HG03521 (cell line): ENCODE measurements around the gene TOM1L2.

ENCODE experiments used
- ATAC-seq: cut with Tn5 transposase; IDR thresholded peaks from one replicate; pipeline ENCODE4 v1.9.1; 2021; ENCODE audit warnings: mild to moderate bottlenecking, moderate library complexity; ENCODE audit not compliant: unreplicated experiment

The TOM1L2 gene

DNA sequence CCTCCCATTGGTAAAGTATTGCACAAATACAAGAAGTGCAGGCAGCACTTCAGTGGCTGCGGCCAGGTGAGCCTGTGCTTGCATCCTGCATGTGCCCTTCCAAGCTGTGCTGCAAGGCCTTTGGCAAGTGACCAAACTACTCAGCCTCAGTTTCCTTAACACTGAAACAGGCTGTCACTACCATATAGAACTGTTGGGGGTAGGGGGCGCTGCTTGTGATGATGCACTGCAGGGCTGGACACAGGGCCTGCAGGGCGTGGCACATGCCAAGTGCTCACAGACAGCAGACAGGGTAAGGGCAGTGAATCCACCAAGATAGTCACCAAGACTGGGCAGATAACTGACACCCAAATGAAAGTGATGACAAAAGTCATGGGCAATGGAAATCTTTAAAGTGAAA, 69.8 kb downstream of the TOM1L2 start:
- ATAC-seq, result no peak

- ATAC-seq, result no peak
Measured at GRCh38 chr17:17900615-17901520, 71.3 kb downstream of the TOM1L2 start.

GRCh38 chr17:17899486-17899885, 72.7 kb downstream of the TOM1L2 start:
- ATAC-seq, result no peak

GRCh38 chr17:17898673-17899072, 73.5 kb downstream of the TOM1L2 start:
- no peak for ATAC-seq

- ATAC-seq, result no peak
Measured at GRCh38 chr17:17897442-17897841, 74.8 kb downstream of the TOM1L2 start.

DNA sequence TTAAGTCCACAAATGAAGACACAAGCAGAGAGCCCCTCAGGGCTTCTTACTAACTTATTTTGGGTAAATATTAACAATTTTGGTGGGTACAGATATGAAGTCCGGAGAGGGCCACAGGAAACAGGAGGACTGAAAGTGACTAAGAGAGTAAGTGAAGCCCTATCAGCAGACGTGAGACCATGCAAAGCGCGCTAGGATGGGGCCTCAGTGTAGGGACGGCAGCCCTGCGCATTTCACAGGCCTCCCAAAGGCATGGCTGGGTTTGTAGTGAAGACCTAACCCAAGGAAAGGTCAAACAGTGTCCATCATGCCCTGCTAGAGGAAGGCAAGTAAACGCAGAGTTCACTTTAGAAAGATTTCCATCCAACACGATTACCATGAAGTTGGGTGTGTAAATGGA, 75.5 kb downstream of the TOM1L2 start:
- ATAC-seq, result no peak

- no peak for ATAC-seq
Measured at GRCh38 chr17:17893801-17894644, 78.2 kb downstream of the TOM1L2 start.

- no peak for ATAC-seq
Measured at GRCh38 chr17:17892731-17893130, 79.5 kb downstream of the TOM1L2 start.

- ATAC-seq, result no peak
Measured at GRCh38 chr17:17892009-17892408, 80.2 kb downstream of the TOM1L2 start.

DNA sequence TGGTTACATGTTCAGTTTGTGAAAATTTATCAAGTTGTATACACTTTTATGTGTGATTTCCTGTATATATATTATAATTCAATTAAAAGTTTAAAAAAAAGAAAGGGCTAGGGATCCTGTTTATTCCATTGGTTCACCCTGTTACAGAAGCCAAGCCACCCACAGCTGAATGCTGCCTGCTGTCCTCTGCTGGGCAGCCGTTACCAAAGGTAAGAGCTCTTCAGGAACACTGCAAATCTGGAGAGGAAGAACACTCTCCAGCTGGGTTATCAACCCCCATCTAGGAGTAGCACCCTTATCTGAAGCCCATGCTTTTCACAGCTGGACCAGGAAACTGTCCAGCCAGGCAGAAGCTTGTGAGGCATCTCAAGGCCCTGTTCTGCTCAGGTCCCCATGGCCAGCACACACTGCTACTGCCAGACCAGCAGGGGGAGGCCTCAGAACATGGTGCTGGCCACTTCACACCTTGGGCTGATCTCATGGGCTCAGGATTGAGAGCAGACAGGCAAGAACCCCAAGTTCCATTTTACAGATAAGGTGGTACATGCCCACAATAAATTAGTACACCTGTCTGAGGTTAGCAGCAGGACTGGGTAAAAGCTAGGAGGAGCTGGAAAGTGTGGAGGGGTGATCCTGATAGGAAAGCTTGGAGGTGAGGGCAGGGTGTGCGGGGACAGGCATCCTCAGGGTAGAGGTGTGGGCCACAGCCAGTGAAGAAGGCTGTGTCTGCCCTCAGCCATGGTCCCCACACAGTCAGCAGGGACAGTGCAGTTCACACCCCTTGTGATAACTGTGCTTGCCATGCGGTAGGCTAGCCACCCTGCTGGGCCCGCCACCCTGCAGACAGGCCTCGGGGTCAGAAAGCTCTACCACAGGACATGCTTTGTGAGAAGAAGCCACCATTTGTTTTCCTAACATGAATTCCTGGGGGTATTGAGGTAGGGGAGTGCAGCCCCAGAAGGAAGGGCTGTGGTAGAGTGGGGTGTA, 81.1 kb downstream of the TOM1L2 start:
- ATAC-seq, result no peak

- ATAC-seq, result no peak
Measured at GRCh38 chr17:17889922-17890321, 82.3 kb downstream of the TOM1L2 start.

DNA sequence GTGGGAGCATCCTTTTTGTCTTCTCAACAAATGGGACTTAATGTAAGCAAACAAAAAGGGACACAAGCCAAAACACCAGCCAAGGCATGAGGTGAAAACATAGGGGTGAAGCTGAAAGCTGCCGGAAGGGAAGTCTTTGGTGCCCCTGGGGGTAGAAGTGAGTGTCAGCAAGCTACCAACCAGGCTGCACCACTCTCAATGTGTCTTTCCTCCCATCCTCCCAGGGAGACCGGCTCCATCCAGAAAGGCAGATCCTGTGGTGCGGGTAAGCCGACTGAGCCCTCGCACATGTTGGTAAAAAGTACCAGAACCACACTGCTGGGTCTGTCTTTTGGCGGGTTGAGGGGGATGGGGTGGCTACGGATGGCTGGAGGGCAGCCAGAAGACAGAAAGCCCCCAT, 83.4 kb downstream of the TOM1L2 start:
- no peak for ATAC-seq

DNA sequence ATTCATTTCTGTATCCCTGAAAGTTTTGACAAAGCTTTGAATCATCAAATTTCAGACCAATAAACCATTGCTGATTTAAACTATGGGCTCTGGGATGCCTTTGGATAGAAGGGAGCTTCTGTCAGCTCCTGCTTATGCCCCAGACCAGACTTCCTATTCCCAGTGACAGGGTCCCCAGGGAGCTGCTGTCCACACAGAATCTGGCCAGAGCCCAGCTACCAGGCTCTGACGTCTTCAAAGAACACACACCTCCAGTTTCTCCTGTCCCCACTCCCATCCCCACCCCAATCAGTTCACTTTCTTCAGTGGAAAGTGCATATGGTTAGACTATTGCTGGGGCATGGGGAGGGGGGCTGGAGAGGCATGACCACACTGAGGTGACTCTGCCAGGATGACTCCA, 83.8 kb downstream of the TOM1L2 start:
- no peak for ATAC-seq

GRCh38 chr17:17887752-17888304, 84.4 kb downstream of the TOM1L2 start:
- ATAC-seq, result no peak

DNA sequence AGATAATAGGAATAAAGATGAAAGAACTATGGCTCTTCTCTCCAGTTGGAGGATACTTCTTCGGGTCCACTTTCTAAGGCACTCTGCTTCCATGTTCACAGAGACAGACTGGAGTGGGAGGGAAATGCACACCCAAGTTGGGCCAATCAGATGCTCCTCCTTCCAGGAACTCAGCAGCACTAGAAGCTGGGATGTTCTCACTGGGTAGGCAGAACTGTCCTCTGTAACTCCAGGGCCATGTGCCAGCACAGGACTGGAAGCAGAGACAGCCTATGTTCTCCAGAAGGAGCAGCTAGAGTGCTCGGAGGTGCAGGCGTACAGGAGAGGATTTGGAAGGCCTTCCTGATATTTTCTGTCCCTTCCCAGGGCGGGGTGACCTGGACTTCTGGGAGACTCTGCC, 85.5 kb downstream of the TOM1L2 start:
- no peak for ATAC-seq

- ATAC-seq, result no peak
Measured at GRCh38 chr17:17886226-17886625, 86.0 kb downstream of the TOM1L2 start.

- no peak for ATAC-seq
Measured at GRCh38 chr17:17884391-17885357, 87.5 kb downstream of the TOM1L2 start.

DNA sequence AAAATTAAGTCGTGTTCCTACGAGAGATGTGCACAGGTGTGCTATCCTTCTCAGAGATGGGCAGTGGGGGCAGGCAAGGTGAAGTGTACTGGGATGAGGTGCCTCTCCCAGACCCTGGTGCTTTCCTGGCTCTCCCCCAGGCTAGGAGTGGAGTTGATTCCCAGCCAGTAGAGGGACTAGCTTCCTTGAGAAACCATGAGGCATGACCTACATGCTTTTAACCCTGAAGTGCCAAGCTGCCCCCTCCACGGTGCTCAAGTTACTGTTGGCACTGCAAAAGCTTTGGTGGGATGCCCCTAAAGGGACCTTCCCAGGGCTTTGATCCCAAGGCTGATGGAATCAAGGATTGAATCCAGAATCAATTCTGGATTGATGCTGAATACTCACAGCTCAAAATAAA, 88.4 kb downstream of the TOM1L2 start:
- no peak for ATAC-seq

GRCh38 chr17:17882082-17882581, 90.1 kb downstream of the TOM1L2 start:
- ATAC-seq, result no peak
